Measurements from ENCODE around the gene ALK.

The ALK gene

GRCh38 chr2:29368659-29369040 lies 552.7 kb downstream of the ALK start:
- DNase-seq (ENCODE audit: low read depth in 2 of 2), result no peak

DNA sequence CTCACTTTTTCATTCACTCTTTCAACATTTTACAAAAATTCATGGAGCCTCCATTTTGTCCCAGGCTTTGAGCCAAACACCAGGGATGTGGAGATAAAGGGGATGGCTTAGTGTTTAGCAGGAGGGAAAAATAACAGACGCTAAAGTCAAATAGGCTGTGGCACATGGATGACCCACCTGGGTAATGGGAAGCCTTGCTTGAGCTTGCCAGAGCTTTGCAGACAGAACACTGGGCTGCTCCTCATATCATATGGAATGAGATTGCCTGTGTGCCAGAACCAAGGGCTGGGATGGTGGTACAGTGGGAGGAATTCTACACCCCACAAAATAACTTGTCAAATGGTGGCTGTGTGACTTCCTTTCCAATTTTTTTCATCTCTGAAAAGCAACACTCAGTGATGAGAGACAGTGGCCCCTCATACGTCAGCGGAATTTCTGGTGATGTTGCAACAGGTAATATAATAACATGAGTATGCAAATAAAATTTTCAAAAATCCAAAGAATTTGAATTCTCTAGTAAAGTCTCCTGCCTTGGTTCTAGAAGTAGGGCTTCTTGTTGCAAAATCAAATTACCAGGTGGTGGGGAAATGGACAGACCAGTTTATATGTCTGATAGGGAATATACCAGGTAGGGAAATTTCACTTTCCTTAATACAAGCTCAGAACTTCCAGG lies 553.3 kb downstream of the ALK start:
- DNase-seq (ENCODE audit: low read depth in 2 of 2), result no peak

DNA sequence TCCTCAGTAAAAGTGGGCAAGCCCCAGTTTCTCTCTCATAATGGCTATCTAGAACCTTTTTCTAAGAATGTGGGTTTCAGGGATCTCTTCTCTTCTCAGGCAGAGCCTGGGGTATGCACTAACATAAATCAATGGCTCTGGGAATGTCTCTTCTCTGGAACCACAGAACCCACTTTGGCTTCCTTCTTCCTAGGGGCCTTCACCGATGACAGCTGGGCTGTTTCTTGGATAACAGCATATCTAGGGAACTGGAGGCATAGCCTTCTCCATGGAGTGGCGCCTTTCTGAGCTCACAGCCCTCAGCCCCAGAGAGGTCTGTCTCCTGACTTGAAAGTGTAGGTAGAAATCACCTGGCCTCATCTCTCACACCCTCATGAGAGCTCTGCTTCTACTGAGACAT lies 558.3 kb downstream of the ALK start:
- no peak for DNase-seq (ENCODE audit: low read depth in 2 of 2)

- no peak for DNase-seq (ENCODE audit: low read depth in 2 of 2)
Observed at GRCh38 chr2:29361231-29361630, 560.2 kb downstream of the ALK start.

- no peak for DNase-seq (ENCODE audit: low read depth in 2 of 2)
Observed at GRCh38 chr2:29360016-29360784, 561.2 kb downstream of the ALK start.

DNA sequence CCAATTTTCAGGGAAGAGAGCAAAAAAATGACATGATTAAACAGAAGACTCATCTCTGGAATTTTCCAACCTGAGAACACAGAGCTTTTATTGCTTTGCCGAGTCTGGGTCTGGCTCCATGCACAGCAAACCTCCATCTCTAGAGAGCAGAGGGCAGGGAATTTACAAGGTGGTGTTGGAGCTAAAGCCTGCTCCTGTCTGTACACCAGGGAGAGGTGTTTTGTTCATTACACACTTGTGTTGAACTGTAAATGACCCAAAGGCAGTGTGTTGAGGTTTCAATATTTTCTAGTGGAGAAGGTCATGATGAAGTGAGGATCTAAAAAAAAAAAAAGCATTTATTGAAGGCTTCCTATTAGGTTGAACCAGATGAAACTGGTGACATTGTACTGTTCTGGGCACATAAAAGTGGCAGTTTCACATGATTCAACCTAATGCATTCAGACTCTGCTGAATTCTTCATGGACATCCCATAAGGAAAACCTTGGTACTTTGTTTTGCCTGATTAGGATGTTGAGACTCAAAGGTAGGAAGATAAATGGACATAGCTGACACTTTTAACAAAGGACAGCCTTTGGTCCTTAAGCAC lies 567.9 kb downstream of the ALK start:
- DNase-seq (ENCODE audit: low read depth in 2 of 2), result no peak

DNA sequence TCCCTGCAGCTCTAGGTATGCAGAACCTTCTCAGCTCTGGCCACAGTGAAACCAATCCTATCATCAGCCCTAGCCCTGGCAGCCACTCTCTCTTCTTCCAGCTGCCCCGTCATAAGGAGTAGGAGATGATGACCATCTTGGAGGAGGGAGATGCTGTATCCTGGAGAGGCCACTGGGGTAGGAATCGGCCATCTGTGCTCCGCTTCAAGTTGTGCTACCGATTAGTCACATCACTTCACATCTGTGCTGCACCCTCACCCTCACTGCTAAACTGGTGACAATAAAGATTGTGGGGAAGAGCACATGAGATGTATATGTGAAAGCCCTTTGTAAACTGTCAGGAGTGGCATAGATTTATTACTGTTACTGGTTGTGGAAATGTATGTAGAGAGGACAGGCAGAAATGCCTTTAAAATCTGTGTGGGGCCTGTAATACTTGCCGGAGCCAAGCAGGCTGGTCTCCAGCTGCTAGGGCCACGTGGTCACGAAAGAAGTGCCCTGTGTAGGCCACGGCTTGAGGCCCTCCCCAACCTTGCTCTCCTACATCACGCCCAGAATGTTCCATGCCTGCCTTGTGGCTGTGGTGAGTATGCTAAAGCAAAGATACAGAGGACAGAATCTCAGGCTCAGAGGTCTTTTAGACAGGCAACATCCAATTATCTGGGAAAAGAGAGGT lies 569.3 kb downstream of the ALK start:
- DNase-seq (ENCODE audit: low read depth in 2 of 2), result no peak

- DNase-seq (ENCODE audit: low read depth in 2 of 2), result no peak
Observed at GRCh38 chr2:29351248-29351647, 570.1 kb downstream of the ALK start.

DNA sequence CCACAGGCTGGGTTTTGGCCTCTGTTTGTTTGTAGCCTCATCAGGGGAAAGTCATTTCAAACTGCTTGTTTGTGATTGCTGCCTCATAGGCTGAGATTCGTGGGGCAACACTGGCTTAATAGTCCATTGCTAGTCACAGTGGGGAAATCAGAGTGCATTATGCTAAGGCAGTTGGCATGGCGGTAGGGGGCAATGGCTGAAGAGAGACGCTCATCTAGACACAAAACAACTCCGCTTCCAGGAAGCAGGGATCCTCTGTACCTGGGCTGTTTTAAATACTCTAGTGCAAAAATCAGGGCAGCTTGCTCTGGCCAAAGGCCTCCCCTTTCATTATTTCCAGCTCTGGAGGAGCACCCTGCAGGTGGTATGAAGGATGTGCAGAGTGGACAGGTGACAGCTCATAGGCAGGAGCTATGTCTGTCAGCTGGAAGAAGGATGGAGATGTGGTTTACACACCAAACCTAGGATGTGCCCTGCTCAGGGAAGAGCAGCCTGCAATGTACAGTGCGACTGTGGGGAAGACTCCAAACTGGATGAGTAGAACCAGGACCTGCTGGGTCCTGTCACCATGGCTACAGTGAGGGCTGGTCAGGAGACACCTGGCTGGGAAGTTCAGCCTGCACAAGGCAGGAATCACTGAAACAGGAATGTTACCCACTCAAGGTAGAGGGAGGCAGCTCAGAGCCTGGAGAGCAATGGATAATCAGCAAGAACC lies 571.9 kb downstream of the ALK start:
- DNase-seq (ENCODE audit: low read depth in 2 of 2), result no peak

DNA sequence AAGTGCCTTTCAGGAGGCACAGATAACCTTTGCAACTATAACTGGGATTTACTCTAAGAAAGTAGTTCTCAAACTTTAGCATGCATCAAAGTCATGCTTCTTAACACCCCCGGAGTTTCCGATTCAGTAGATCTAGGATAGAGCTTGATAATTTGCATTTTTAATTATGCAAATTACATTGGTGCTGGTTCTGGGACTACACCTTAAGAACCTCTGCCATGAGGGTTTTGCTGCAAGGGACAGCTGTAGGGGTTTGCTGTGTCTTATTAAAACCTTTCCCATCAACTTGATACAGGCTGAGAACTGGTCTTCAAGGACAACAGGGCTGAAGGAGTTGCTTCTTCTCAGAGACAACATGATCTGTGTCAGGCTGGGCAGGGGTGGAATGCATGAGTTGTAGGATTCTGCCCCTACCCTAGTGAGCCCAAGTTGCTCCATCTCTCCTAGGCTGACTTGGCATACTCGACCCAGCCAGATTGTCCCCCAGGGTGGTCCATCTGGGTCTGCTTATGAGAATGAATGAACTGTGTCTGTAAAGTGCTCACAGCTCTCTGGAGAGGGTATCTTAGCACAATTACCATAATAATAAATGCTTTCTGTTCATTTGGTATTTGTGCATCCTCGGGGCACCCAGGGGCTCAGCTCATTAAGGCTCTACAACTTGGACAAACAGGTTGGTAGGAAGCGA lies 573.5 kb downstream of the ALK start:
- DNase-seq (ENCODE audit: low read depth in 2 of 2), result no peak

GRCh38 chr2:29345236-29345635 lies 576.1 kb downstream of the ALK start:
- no peak for DNase-seq (ENCODE audit: low read depth in 2 of 2)

- DNase-seq (ENCODE audit: low read depth in 2 of 2), result no peak
Observed at GRCh38 chr2:29343830-29344229, 577.6 kb downstream of the ALK start.

DNA sequence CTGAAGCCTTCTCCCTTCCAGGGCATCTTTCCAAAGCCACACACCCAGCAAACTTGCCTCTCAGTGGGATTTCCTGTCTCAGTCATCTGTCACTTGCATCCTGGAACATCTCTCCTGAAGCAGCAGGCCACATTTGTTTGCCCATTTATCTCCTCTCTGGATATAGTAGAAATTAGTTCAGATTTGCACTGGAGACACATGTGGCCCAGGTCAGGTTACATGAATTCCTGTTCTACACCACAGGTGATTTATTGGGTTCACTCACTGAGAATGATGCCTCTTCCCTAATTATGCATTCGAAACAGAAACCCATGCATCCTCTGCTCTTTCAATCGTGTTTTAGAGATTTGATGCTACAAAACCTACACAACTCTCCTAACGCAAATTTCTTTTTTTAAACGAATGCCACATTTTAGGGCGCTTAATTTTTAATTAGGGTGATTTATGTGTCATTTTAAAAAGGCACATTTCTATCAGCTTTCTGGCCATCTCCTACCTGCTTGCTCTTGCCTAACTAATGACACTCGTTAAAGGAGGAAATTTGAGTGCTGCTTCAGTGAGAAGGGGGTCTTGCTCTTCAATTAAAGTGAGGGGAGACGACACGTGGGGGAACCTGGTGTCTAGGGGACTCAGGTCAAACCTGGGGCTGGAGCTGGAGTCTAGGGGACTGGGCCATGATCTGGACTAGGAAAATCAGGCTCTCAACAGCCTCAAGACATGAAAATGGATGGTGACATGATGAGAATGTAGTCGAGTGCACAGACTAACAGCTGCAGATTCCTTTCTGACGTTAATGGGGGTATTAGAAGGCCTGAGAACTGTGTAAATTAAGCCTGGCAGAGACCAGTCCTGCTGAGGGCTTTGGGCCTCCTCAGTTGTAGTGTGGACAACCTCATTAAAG lies 584.8 kb downstream of the ALK start:
- DNase-seq (ENCODE audit: low read depth in 2 of 2), result no peak

- no peak for DNase-seq (ENCODE audit: low read depth in 2 of 2)
Observed at GRCh38 chr2:29335396-29335795, 586.0 kb downstream of the ALK start.

GRCh38 chr2:29334706-29335105 lies 586.7 kb downstream of the ALK start:
- DNase-seq (ENCODE audit: low read depth in 2 of 2), result no peak

DNA sequence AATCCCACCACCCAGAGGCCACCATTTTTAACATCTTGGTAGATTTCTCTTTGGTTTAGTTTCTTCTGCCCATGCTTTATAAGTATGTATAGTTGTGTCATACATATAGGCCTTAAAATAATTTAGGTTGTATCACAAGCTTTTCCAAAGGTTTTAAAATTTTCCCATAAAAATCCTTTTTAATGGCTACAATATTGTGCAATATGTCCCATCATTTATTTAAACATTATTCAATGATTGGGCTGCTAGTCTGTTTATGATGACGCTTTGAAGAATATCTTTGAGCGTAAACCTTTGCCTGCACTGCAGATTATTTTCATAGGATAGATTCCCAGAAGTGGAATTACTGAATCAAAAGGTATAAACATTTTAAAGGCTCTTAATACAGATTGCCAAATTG lies 588.8 kb downstream of the ALK start:
- DNase-seq (ENCODE audit: low read depth in 2 of 2), result no peak

DNA sequence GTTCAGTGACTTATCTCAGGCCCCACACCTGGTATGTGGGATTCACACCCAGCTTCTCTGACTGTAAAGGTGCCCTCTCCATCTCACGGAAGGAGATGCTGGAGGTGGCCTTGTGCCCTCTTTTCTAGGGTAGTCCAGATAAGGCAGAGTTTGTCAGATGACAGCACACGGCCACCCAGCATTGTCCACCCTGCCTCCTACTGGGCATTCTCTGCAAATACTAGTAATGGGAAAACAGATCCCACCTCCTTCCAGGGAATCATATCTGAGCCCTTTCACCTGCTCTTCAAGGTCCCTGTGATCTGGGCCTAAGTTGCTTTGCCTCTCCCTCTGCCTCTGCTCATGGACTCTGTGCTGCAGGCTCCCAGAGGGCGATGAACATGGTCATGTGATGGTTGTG lies 591.5 kb downstream of the ALK start:
- DNase-seq (ENCODE audit: low read depth in 2 of 2), result no peak

DNA sequence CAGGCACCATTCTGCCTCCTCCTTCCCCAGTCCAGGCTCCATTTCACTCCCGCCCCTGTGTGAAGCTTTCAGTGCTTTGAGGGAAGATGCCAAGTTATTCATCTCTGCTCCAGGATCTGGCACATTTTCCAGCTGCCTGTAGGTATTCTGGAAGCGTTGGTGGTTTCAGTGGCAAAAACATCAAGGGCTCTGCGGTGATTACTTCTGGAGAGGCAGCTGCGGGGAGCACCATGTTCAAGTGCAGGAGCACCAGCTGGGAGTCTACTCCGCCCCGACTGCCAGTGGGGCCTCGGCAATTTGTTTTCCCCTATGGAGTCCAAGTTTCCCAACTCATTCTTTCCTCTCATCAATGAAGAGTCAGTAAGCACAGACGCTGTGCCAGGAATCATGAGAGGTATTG lies 594.5 kb downstream of the ALK start:
- DNase-seq (ENCODE audit: low read depth in 2 of 2), result no peak

DNA sequence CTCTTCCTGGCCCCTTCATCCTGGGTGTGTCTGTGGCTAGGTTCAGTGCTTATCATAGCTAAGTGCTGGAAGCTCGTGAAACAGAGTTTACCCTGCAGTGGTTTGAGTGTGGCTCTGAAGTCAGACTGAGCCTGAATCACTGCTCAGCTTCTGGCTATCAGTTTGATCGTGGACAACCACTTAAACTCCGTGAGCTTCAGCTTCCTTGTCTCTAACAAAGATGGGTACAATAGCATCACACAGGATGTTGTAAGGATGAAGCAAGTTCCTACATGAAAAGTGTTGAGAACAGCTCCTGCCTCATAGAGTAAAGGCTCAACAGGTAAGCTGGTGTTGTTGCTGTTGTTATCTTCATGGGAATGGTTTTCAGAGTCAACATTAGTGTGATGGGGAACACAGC lies 595.8 kb downstream of the ALK start:
- no peak for DNase-seq (ENCODE audit: low read depth in 2 of 2)

DNA sequence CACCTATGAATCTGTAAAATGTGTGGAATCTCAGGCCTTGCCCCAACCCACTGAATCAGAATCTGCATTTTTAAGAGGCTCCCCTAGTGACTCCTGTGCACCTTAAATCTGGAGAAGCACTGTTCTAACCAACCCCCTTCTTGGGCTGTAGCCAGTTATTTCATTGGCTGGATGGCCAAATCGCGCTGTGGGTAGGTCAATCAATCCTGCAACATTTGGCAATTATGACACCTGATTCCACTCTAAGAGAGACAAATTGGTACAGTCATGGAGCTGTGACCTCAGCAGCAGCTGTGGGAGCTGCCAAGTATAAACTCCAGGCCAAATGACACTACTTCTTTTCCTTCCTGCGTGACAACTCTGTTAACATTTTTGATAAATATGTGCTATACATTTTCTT lies 597.4 kb downstream of the ALK start:
- no peak for DNase-seq (ENCODE audit: low read depth in 2 of 2)
